SK-N-SH treated with all-trans-retinoic acid at 6 μM for 48 hours (cell line): Measurements from ENCODE around the gene CHST15.

Experiments used
- ATAC-seq: fragments of 200-7000 bp; cut with Tn5 transposase; 3 replicates; pipeline ENCODE4 v1.9.1; 2020; ENCODE audit warnings: mild to moderate bottlenecking, moderate library complexity
- ARNTL ChIP-seq: fragments of 450-650 bp; formaldehyde crosslinking; IDR thresholded peaks from 2 replicates; pipeline ENCODE4 v1.5.0; 2020; ENCODE audit warnings: low read depth, mild to moderate bottlenecking, moderate library complexity, borderline replicate concordance
- BACH2 ChIP-seq: fragments of 250-450 bp; sonication (Bioruptor Pico); IDR thresholded peaks from 2 replicates; pipeline ENCODE4 v1.9.0; 2021; ENCODE audit warnings: mild to moderate bottlenecking, borderline replicate concordance
- CSDC2 ChIP-seq: fragments of 250-450 bp; sonication (Bioruptor Pico); IDR thresholded peaks from 2 replicates; pipeline ENCODE4 v1.5.0; 2020; ENCODE audit warnings: mild to moderate bottlenecking, moderate library complexity
- ESRRG ChIP-seq: fragments of 250-450 bp; sonication (Bioruptor Pico); IDR thresholded peaks from 2 replicates; pipeline ENCODE4 v1.6.1; 2021; ENCODE audit warnings: mild to moderate bottlenecking
- GLIS3 ChIP-seq: fragments of 250-450 bp; sonication (Bioruptor Pico); IDR thresholded peaks from 2 replicates; pipeline ENCODE4 v1.5.0; 2020; ENCODE audit warnings: mild to moderate bottlenecking, moderate library complexity
- ISL1 ChIP-seq: fragments of 250-450 bp; sonication (Bioruptor Pico); IDR thresholded peaks from 2 replicates; pipeline ENCODE4 v2.1.2; 2022; ENCODE audit warnings: mild to moderate bottlenecking, moderate library complexity
- OSR1 ChIP-seq: fragments of 250-450 bp; sonication (Bioruptor Pico); IDR thresholded peaks from 2 replicates; pipeline ENCODE4 v1.8.0; 2022; ENCODE audit warnings: moderate library complexity, mild to moderate bottlenecking, inconsistent platforms
- PPARA ChIP-seq: fragments of 250-450 bp; sonication (Bioruptor Pico); IDR thresholded peaks from 2 replicates; pipeline ENCODE4 v1.5.0; 2020; ENCODE audit warnings: mild to moderate bottlenecking, borderline replicate concordance
- RARB ChIP-seq: fragments of 250-450 bp; sonication (Bioruptor Pico); IDR thresholded peaks from 2 replicates; pipeline ENCODE4 v1.8.0; 2021; ENCODE audit warnings: mild to moderate bottlenecking, moderate library complexity
- SNAI2 ChIP-seq: fragments of 250-450 bp; sonication (Bioruptor Pico); IDR thresholded peaks from 2 replicates; pipeline ENCODE4 v1.5.0; 2020; ENCODE audit warnings: mild to moderate bottlenecking, moderate library complexity
- TCF4 ChIP-seq: fragments of 250-450 bp; sonication (Bioruptor Pico); IDR thresholded peaks from 2 replicates; pipeline ENCODE4 v1.8.0; 2021; ENCODE audit warnings: mild to moderate bottlenecking, moderate library complexity, borderline replicate concordance
- TOX ChIP-seq: fragments of 250-450 bp; sonication (Bioruptor Pico); IDR thresholded peaks from 2 replicates; pipeline ENCODE4 v1.8.0; 2021; ENCODE audit warnings: mild to moderate bottlenecking, moderate library complexity, borderline replicate concordance
- ZC3H10 ChIP-seq: fragments of 250-450 bp; sonication (Bioruptor Pico); IDR thresholded peaks from 2 replicates; pipeline ENCODE4 v1.5.1; 2021; ENCODE audit warnings: mild to moderate bottlenecking, moderate library complexity
- ZFP3 ChIP-seq: fragments of 250-450 bp; sonication (Bioruptor Pico); IDR thresholded peaks from 2 replicates; pipeline ENCODE4 v1.5.0; 2020; ENCODE audit warnings: mild to moderate bottlenecking, moderate library complexity
- ZFP30 ChIP-seq: fragments of 450-650 bp; formaldehyde crosslinking; IDR thresholded peaks from 2 replicates; pipeline ENCODE4 v1.5.0; 2022; ENCODE audit warnings: mild to moderate bottlenecking, moderate library complexity
- ZNF565 ChIP-seq: fragments of 450-650 bp; formaldehyde crosslinking; conservative IDR thresholded peaks from 2 replicates; pipeline ENCODE4 v1.5.0; 2020; ENCODE audit warnings: low read depth, mild to moderate bottlenecking, moderate library complexity
- ZNF70 ChIP-seq: fragments of 450-650 bp; formaldehyde crosslinking; IDR thresholded peaks from 2 replicates; pipeline ENCODE4 v1.5.0; 2020; ENCODE audit warnings: mild to moderate bottlenecking, moderate library complexity
- ZNF8 ChIP-seq: fragments of 450-650 bp; formaldehyde crosslinking; IDR thresholded peaks from 2 replicates; pipeline ENCODE4 v1.5.0; 2020; ENCODE audit warnings: mild to moderate bottlenecking, moderate library complexity
- TF ChIP-seq, protein P1 (sequence below): fragments of 250-450 bp; sonication (Bioruptor Pico); IDR thresholded peaks from 2 replicates; pipeline ENCODE4 v1.5.1; 2021; ENCODE audit warnings: mild to moderate bottlenecking, moderate library complexity
- TF ChIP-seq, protein P2 (sequence below): fragments of 250-450 bp; sonication (Bioruptor Pico); IDR thresholded peaks from 2 replicates; pipeline ENCODE4 v1.5.1; 2020; ENCODE audit warnings: low read depth, mild to moderate bottlenecking, moderate library complexity
- TF ChIP-seq, protein P3 (sequence below): fragments of 250-450 bp; sonication (Bioruptor Pico); IDR thresholded peaks from 2 replicates; pipeline ENCODE4 v1.5.0; 2020; ENCODE audit warnings: mild to moderate bottlenecking, moderate library complexity
- TF ChIP-seq, protein P4 (sequence below): fragments of 250-450 bp; sonication (Bioruptor Pico); IDR thresholded peaks from 2 replicates; pipeline ENCODE4 v1.8.0; 2021; ENCODE audit warnings: low read depth, mild to moderate bottlenecking, moderate library complexity, borderline replicate concordance
- TF ChIP-seq, protein P5 (sequence below): fragments of 250-450 bp; sonication (Bioruptor Pico); IDR thresholded peaks from 2 replicates; pipeline ENCODE4 v1.8.0; 2020; ENCODE audit warnings: mild to moderate bottlenecking, moderate library complexity, borderline replicate concordance

The CHST15 gene

DNA sequence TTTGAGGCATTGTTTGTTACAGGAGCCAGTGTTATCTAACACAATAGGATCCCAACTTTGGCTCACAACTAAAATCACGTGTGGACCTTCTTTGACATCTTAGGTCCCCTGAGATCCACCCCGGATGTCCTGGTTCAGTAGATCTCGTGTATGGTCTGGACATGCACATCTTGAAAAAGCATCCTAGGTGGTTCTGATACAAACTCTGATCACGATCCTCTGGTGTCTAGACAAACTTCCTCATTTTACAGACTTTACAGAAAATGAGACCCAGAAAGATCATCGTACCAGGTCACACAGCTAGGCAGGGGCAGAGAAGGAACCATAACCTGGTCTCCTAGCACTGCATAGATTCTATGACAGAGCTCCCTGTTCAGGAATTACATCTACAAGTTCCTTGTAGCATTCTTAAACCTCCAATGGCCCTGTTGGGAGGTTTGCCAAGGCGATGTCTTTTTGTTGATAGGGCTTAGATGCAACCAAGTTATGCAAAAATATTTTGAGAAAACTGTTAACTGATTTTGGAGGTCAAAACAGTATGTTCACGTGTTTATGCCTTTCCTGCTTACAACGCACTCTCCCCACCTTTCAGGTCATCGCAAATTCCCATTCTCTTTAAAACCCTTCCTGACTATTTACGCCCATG lies 30.8 kb upstream of the CHST15 start:
- ATAC-seq = no peak
- TF ChIP-seq ZNF565 (CRISPR knock-in tag) (no peak), ESRRG (no peak), RARB (no peak), OSR1 (CRISPR knock-in tag) (no peak), TOX (CRISPR knock-in tag) (no peak), GLIS3 (CRISPR knock-in tag) (no peak)
- TF ChIP-seq, protein P1, sequence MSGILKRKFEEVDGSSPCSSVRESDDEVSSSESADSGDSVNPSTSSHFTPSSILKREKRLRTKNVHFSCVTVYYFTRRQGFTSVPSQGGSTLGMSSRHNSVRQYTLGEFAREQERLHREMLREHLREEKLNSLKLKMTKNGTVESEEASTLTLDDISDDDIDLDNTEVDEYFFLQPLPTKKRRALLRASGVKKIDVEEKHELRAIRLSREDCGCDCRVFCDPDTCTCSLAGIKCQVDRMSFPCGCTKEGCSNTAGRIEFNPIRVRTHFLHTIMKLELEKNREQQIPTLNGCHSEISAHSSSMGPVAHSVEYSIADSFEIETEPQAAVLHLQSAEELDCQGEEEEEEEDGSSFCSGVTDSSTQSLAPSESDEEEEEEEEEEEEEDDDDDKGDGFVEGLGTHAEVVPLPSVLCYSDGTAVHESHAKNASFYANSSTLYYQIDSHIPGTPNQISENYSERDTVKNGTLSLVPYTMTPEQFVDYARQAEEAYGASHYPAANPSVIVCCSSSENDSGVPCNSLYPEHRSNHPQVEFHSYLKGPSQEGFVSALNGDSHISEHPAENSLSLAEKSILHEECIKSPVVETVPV = no peak

DNA sequence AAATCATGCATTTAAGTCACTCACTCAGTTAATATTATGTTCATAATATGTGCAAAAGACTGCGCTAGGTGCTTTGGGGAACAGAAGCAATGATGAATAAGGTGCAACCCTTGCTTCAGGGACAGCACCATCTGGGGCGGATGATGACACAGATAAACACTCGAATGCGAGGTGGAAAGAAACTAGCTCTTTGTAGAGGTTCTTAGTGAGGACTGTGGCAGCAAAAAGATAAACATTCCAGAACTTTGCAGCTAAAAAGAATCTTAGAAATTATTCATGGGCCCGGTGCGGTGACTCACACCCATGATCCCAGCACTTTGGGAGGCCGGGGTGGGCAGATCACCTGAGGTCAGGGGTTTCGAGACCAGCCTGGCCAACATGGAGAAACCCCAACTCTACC lies 29.8 kb upstream of the CHST15 start:
- TF ChIP-seq, protein P2, sequence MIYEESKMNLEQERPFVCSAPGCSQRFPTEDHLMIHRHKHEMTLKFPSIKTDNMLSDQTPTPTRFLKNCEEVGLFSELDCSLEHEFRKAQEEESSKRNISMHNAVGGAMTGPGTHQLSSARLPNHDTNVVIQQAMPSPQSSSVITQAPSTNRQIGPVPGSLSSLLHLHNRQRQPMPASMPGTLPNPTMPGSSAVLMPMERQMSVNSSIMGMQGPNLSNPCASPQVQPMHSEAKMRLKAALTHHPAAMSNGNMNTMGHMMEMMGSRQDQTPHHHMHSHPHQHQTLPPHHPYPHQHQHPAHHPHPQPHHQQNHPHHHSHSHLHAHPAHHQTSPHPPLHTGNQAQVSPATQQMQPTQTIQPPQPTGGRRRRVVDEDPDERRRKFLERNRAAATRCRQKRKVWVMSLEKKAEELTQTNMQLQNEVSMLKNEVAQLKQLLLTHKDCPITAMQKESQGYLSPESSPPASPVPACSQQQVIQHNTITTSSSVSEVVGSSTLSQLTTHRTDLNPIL (CRISPR knock-in tag) = no peak
- TF ChIP-seq ZNF8 (no peak), RARB (no peak), BACH2 (CRISPR knock-in tag) (no peak), TOX (CRISPR knock-in tag) (no peak), ZFP3 (CRISPR knock-in tag) (no peak), ZC3H10 (no peak), ZNF565 (CRISPR knock-in tag) (no peak), CSDC2 (no peak), GLIS3 (CRISPR knock-in tag) (no peak), TCF4 (no peak), ARNTL (CRISPR knock-in tag) (no peak), ESRRG (no peak), SNAI2 (no peak), ZFP30 (no peak)
- TF ChIP-seq, protein P3, sequence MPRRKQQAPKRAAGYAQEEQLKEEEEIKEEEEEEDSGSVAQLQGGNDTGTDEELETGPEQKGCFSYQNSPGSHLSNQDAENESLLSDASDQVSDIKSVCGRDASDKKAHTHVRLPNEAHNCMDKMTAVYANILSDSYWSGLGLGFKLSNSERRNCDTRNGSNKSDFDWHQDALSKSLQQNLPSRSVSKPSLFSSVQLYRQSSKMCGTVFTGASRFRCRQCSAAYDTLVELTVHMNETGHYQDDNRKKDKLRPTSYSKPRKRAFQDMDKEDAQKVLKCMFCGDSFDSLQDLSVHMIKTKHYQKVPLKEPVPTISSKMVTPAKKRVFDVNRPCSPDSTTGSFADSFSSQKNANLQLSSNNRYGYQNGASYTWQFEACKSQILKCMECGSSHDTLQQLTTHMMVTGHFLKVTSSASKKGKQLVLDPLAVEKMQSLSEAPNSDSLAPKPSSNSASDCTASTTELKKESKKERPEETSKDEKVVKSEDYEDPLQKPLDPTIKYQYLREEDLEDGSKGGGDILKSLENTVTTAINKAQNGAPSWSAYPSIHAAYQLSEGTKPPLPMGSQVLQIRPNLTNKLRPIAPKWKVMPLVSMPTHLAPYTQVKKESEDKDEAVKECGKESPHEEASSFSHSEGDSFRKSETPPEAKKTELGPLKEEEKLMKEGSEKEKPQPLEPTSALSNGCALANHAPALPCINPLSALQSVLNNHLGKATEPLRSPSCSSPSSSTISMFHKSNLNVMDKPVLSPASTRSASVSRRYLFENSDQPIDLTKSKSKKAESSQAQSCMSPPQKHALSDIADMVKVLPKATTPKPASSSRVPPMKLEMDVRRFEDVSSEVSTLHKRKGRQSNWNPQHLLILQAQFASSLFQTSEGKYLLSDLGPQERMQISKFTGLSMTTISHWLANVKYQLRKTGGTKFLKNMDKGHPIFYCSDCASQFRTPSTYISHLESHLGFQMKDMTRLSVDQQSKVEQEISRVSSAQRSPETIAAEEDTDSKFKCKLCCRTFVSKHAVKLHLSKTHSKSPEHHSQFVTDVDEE (CRISPR knock-in tag) = no peak
- TF ChIP-seq, protein P4, sequence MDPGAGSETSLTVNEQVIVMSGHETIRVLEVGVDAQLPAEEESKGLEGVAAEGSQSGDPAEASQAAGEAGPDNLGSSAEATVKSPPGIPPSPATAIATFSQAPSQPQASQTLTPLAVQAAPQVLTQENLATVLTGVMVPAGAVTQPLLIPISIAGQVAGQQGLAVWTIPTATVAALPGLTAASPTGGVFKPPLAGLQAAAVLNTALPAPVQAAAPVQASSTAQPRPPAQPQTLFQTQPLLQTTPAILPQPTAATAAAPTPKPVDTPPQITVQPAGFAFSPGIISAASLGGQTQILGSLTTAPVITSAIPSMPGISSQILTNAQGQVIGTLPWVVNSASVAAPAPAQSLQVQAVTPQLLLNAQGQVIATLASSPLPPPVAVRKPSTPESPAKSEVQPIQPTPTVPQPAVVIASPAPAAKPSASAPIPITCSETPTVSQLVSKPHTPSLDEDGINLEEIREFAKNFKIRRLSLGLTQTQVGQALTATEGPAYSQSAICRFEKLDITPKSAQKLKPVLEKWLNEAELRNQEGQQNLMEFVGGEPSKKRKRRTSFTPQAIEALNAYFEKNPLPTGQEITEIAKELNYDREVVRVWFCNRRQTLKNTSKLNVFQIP (CRISPR knock-in tag) = no peak
- TF ChIP-seq, all 23 proteins: peak for 0
- ATAC-seq = no peak

DNA sequence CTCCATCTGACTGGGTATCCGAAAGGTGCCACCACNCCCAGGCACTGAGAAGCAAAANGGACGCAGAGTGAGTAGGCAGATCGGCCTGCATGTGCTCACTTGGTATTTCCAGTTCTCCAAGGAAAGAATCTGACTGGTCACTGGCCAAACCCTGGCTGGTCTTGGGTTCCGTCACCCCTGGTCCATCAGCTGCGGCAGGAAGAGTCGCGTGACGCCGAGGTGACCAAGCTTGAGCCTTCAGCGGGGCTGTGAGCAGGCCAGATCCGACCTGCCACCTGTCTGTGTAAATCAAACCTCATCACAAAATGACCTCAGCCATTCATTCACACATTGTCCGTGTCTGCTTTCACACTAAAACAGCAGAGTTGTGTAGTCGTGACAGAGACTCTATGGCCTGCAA lies 28.8 kb upstream of the CHST15 start:
- TF ChIP-seq ZFP3 (CRISPR knock-in tag) (no peak), OSR1 (CRISPR knock-in tag) (no peak), ZNF565 (CRISPR knock-in tag) (no peak), TOX (CRISPR knock-in tag) (no peak), CSDC2 (no peak), ARNTL (CRISPR knock-in tag) (no peak), TCF4 (no peak), ZNF8 (no peak), RARB (no peak), BACH2 (CRISPR knock-in tag) (no peak), ISL1 (CRISPR knock-in tag) (no peak), ESRRG (no peak), ZC3H10 (no peak), ZFP30 (no peak), ZNF70 (CRISPR knock-in tag) (no peak), SNAI2 (no peak), PPARA (no peak)
- TF ChIP-seq, protein P5, sequence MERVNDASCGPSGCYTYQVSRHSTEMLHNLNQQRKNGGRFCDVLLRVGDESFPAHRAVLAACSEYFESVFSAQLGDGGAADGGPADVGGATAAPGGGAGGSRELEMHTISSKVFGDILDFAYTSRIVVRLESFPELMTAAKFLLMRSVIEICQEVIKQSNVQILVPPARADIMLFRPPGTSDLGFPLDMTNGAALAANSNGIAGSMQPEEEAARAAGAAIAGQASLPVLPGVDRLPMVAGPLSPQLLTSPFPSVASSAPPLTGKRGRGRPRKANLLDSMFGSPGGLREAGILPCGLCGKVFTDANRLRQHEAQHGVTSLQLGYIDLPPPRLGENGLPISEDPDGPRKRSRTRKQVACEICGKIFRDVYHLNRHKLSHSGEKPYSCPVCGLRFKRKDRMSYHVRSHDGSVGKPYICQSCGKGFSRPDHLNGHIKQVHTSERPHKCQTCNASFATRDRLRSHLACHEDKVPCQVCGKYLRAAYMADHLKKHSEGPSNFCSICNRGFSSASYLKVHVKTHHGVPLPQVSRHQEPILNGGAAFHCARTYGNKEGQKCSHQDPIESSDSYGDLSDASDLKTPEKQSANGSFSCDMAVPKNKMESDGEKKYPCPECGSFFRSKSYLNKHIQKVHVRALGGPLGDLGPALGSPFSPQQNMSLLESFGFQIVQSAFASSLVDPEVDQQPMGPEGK (CRISPR knock-in tag) = no peak
- TF ChIP-seq, protein P3 (CRISPR knock-in tag) = no peak
- TF ChIP-seq, protein P4 (CRISPR knock-in tag) = no peak
- no peak for ATAC-seq
